OCI-M1 (cell line): Measurements from ENCODE around the gene PHOSPHO2.
"Not testable (repeated sequence)": the region's sequence is repeated elsewhere in the genome, so short reads cannot be mapped to it uniquely, and the experiment has no call there.

Experiments used
- DNase-seq: peaks from one replicate; lab custom pipeline; 2025; lab: John Stamatoyannopoulos, UW

The PHOSPHO2 gene

DNA sequence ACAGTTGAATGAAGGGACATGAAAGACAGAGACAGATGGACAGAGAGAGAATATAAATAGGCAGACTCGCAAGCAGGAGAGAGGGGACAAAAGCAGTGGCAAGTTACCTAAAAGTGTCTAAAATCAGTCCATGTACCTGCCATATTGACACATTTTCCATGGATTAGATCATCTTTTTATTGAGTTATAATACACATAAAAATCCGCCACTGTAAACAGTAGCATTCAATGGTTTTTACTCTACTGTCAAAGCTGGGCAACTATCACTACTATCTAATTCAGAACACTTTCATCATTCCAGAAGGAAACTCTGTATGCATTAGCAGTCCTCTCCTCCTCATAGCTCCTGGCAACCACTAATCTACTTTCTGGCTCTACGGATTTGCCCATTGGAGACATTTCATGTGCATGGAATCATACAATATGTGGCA, 10.1 kb upstream of the PHOSPHO2 start:
- no peak for DNase-seq

DNA sequence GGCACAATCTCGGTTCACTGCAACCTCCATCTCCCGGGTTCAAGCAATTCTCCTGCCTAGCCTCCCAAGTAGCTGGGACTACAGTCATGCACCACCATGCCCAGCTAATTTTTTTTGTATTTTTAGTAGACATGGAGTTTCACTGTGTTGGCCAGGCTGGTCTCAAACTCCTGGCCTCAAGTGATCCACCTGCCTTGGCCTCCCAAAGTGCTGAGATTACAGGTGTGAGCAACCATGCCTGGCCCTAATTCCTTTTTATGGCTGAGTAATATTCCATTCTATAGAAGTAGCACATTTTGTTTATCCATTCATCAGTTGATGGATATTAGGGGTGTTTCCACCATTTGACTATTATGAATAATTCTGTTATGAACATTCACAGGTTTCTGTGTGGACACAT, 9.6 kb upstream of the PHOSPHO2 start:
- not testable (repeated sequence) for DNase-seq

DNA sequence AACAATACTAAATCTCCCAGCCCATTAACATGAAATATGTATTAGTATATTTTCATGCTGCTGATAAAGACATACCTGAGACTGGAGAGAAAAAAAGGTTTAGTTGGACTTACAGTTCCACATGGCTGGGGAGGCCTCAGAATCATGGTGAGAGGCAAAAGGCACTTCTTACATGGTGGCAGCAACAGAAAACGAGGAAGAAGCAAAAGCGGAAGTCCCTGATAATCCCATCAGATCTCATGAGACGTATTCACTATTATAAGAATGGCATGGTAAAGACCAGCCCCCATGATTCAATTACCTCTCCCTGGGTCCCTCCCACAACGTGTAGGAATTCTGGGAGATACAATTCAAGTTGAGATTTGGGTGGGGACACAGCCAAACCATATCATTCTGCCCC, 7.4 kb upstream of the PHOSPHO2 start:
- DNase-seq: not testable (repeated sequence)

DNA sequence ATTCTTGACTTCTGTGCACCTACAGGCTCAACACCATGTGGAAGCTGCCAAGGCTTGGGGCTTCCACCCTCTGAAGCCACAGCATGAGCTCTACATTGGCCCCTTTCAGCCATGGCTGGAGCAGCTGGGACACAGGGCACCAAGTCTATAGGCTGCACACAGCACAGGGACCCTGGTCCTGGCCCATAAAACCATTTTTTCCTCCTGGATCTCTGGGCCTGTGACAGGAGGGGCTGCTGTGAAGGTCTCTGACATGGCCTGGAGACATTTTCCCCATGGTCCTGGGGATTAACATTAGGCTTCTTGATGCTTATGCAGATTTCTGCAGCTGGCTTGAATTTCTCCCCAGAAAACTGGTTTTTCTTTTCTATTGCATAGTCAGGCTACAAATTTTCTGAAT, 6.3 kb upstream of the PHOSPHO2 start:
- DNase-seq: not testable (repeated sequence)

DNA sequence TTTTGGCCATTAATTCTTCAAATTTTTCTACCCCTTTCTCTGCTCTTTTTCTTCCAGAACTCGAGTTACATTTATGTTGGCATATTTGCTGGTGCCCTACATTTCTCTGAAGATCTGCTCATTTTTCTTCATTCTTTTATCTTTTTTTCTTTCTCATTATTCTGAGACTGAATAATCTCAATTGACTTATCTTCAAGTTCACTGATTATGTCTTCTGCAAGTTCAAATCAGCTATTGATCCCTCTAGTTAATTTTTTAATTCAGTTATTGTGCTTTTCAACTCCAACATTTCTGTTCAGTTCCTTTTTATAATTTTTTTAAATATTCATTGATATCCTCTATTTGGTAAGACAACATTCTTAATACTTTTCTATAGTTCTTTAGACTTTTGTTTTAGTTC, 3.3 kb upstream of the PHOSPHO2 start:
- no peak for DNase-seq

DNA sequence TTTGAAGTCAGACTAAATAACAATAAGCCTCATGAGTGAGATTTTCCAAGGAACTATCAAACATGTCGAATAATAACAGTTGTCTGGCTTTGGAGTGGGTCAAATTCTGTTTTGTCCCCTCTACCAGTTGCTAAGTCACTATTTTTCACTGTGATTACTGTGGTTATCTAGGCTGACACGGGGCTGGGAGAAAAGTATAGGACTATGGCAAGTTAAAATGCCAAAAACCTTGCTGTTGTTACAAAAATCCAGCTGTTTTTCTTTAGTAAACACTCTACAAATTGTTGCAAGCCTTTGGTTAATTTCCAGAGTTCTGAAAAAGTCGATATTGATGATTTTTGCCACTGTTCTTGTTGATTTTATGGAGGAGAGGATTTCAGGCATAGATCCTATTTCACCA, 1.6 kb upstream of the PHOSPHO2 start:
- no peak for DNase-seq

DNA sequence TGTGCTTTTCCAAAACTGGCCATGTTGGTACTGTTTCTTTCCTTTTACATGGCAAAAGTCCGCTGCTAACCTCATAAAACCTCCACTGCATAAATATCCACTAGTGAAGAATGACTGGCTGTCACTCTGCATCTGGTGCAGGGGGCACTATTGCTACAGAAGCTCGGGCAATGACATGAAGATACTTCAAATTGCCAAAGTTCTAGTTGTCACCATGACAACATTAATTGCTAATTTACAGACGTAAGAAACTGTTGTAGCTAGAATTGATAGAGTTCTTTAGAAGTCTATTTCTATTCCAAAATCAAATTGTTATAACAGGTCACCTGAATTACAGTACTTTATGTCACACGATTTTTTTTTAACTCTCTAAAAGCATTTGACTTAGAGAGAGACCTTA, 909 bp upstream of the PHOSPHO2 start:
- DNase-seq: peak; percentile 49

DNA sequence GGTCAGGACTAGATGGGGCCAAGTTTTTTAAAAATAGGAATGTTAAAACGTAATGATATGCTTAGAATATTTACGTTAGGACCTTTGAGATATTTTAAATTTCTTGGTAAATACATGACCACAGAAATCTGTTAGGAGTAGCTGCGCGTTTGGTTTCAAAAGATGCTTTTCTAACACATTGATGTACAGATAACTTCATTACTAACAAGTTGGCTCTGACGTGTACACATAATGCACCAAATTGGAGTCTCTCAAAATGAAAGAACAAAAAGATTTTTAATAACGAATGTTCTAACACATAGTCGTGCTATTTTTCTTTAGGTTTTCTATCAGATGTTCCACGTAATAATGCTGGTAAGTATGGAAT, 608 bp downstream of the PHOSPHO2 start:
- peak; percentile 46 for DNase-seq

DNA sequence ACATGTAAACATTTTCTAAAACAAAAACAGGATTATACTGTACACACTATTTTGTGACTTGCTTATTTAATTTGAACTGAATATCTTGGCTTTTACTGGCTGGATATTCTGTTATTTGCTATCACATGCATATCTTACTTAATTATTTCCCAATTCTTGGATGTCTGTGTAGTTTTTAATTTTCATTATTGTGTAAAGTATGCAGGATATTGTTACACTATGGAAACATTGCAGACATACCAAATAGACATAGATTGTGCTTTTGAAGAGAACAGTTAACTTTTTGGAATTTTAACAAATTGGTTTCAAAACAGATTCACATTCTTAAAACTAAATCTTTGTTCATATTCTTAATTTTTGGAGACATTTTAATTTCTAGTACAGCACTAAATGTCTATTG, 2.1 kb downstream of the PHOSPHO2 start:
- no peak for DNase-seq

DNA sequence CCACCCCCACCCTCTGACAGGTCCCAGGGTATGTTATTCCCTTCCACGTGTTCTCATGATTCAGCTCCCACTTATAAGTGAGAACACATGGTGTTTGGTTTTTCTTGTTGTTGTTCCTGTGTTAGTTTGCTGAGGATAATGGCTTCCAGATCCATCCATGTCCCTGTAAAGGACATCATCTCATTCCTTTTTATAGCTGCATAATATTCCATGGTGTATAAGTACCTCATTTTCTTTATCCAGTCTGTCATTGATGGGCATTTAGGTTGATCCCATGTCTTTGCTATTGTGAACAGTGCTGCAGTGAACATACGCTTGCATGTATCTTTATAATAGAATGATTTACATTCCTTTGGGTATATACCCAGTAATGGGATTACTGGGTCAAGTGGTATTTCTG, 4.9 kb downstream of the PHOSPHO2 start:
- DNase-seq: not testable (repeated sequence)

DNA sequence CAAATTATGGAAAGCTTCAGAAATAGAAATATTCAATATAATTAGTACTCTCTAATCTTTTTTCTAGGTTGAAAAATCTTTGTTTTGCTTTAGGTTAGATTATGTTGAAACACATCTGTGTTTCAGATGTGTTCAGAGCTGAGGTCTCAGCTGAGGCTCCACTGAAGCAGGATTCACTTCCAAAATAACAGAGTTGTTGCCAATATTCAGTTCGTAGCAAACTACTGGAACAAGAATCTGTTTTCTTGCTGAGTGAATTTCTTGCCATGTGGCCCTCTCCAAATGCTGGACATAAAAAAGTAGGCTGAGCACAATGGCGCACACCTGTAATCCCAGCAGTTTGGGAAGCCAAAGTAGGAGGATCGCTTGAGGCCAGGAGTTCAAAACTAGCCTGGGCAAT, 8.7 kb downstream of the PHOSPHO2 start:
- DNase-seq: no peak

DNA sequence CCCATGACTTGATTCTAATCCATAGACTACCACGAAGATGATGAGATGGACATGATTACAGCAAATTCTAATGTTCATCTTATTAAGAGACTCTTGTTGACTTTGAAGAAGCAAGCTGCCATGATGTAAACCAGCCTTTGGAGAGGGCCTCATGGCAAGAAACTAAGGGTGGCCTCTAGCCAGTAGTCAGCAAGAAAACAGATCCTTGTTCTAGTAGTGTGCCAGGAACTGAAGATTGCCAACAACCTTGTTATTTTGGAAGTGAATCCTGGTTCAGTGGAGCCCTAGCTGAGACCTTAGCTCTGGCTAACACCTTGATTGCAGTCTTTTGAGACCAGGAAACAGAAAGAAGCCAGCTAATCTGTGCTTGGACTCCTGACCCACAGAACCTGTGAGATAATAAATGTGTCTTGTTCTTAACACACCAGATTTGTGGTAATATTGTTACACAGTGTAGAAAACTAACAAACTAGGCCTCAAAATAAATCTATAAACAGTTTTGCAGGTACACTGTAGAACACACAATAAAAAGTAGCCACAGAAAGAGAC, 10.0 kb downstream of the PHOSPHO2 start:
- no peak for DNase-seq

DNA sequence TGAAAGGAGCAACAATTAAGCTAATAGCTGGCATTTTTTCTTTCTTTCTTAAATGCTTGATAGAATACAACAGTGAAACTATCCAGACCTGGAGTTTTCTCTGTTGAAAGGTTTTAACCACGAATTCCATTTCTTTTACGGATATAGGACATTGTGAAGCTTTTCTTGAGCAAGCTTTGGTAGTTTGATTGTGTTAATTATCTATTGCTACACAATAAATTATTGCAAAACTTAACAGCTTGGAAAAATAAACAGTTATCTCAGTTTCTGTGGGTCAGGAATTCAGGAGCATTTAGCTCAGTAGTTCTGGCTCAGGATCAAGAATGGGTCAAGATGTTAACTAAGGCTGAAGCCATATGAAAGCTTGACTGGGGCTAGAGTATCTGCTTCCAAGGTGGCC, 11.7 kb downstream of the PHOSPHO2 start:
- DNase-seq: no peak

DNA sequence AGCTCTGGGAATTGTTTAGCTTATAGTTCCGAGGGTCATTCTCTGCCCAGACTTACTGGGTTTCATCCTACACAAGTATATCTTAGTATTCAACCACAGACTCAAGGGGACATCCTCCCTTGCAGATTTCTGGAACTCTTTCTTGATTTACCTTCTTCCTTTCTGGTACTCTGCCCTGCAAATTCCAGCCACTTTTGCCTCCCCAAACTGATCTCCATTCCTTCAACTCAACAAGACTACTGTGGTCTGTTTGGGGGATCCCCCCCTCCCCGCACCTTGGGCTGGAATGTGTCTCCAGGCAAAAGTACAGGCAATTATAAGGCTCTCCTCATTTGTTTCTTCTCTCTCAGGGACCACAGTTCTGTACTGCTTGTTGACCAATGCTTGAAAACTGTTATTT, 13.4 kb downstream of the PHOSPHO2 start:
- no peak for DNase-seq

DNA sequence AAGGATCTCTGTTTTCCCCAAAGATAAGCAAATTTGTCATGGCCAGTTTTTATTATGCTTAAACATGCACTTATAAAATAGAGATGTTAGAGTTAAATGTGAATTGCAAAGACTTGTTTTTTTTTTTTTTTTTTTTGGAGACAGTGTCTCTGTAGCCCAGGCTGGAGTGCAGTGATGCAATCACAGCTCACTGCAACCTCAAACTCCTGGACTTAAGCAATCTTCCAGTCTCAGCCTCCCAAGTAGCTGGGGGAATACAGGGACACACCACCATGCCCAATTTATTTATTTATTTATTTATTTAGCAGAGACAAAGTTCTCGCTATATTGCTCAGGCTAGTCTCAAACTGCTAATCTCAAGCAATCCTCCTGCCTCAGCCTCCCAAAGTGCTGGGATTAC, 15.1 kb downstream of the PHOSPHO2 start:
- no peak for DNase-seq

DNA sequence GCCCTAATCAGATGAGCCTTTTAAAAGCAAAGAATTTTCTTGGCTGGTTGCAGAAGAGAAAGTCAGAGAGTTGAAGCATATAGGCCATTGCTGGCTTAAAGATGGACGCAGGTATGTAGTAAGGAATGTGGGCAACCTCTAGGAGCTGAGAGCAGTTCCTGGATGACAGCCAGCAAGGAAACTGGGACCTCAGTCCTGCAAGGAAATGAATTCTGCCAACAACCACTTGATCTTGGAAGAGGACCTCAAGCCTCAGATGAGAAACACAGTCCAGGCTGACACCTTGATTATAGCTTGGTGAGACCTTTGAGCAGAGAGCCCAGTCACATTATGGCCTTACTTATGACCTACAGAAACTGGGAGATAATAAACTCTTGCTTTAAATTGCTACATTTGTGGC, 15.7 kb downstream of the PHOSPHO2 start:
- no peak for DNase-seq

DNA sequence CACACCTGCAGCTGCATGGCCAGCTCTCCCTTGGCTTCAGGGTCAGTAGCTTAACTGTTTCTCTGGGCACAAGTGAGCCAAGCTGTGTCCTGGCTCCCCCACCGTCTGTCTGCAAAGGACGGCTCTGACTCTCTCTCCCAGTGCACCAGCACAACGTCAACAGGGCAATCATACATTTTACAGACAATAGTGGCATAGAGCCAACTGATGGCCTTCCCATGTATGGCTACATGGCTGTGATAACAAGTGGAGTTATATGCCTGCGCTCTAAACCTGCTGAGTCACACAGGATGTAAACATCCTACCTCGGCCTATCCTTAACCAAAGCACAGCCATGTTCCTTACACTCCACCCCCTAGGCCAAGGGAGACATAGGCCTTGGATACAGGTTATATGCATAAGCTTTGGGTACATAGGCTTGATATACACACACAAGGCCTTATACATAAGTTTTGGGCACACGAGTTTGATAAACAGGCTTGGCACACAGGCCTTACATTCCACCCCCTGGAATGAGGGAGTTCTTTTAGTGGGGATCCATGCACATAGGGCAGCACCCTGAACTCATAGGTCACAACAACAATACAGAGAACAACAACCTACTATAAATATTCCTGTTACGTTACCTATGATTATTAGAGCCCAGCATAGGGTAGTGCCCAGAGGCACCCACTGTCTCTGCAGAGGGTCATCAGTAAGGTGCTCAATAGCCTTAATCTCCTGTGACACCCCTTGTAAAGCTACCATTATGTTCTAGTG, 17.7 kb downstream of the PHOSPHO2 start:
- peak; percentile 24 for DNase-seq

DNA sequence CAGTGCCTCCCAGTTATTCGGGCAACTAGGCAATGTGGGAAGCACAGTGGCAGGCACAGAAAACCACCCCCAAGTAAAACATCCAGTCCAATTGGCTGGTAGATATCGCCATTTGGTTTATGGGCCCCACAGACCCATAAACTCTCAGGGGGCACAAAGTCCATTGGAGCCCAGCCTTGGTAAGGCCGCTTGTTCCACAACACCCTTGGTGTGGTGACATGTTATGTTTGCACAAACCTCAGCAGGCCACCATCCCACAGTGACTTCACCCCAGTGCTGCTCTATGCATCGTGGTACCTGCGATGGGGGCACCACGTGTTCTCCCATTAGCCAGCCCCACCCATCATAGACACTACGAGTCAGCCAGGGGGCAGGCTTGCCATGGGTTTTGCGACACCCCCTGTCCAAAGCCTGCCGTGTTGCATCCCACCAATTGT, 18.5 kb downstream of the PHOSPHO2 start:
- no peak for DNase-seq

DNA sequence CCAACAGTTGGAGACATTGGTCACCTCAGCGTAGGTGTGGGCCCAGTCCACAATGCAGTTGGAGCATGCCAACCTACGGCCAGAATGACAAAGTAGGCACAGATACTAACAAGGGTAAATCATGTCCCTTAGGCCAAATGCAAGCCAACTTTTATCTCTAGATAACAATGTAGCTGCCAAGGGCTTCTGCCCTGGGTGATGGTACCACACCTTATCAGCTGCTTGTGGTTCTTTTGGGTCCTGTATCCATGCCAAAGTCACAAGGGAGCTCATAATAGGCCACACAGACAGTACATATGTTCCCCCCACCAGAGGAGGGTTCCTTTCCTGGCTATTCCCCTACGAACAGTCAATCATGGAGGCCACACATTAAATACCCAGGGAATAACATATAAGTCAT, 19.1 kb downstream of the PHOSPHO2 start:
- DNase-seq: no peak

DNA sequence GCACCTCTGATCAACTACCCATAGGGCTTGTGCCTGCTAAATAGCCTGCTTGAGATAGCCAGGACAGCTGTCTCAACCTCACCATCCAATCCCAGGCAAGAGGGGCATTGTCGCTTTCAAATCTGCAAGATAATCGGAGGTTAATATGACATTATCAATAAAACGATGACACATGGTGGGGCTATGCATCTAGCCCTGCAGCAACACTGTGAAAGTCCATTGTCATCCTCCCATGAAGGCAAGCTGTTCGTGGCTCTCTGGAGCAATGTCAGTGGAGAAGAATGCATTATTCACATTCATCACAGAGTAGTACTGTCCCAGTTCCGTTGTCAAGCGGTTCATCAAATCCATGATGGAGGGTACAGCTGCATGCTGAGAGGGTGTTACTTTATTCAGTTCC, 20.4 kb downstream of the PHOSPHO2 start:
- DNase-seq: no peak

DNA sequence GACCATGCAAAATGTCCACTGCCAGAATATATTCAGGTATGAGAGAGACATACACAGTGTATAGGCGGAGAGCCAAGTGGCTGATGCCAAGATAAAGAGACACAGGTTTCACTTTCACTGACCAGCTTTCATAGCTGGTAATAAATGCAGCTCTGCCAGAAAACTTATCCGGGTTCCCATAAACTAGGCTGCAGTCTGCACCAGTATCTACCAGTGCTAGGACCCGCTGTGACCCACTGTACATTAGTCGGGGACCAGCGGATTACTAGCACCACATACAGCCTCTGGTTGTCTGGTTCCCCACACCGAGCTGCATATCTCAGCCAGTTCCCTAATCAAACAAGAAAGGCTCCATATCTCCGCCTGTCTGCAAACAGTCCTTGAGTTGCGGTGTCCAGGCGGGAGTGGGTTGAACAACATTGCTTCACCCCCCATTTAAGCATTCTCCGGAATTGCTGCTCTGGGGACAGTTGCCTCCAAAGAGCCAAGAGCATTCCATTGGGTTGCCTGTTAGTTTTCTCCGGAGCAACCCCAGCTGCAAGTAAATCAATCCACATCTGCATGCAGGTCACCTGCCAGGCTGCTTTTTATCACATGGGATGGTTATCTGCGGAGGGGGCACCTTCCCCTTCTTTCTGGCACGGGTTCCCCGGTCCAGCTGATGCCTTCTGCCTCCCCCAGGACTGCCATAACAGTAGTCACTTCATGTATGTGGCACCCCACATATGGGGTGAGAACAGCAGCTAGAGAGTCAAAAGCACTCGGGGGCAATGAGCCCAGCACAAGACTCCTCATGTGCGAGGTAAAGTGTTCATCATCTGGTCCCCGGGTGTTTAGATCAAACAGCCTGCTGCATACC, 21.3 kb downstream of the PHOSPHO2 start:
- DNase-seq: peak; percentile 94

DNA sequence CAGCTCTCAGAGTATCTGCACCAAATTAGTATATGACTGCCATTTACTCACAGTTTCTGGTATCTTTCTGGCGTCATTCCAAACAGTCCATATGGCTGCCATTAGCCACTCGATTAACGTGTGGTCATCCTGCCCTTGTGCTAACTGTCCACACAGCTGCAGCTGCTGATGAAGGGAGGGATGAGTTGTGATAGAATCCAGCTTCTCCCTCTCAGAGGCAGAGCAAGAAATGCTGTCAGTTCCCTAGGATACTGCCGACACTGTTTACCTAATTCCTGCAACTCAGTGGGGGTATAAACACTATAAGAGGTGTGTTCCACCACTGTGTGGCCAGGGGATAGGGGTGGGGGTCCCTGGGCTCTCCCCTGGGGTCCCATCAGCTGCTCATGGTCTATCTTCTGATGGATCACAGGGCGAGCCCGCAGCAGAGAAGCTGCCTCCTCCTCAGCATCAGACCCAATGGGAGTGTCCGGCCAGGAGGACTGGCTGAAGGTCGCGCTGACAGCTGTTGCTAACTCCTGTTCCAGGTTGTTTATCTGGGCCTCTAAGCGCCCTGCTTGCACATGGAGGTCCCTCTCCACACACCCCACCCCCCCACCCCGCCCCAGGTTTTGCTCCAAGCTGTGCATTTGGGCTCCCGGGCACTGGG, 22.1 kb downstream of the PHOSPHO2 start:
- DNase-seq: peak; percentile 75
